Neural cell (in vitro differentiated cells): ENCODE data around the gene LYPD4. TPM values are rescaled to one million over a fixed set of nuclear protein-coding genes. Genes with fewer than 3 reads are reported as not detected.

Experiments used
- H2AFZ ChIP-seq: fragments of 200-600, 300-800 bp; sonication (generic), shearing (Covaris generic); 2 replicates; pipeline ENCODE4 v1.6.0; 2014; ENCODE audit warnings: low read depth, mild to moderate bottlenecking, antibody characterized with exemption, low read length, moderate library complexity
- H3F3A ChIP-seq: fragments of 200-600 bp; shearing (Covaris generic); 2 replicates; pipeline ENCODE4 v1.6.1; 2016; ENCODE audit warnings: mild to moderate bottlenecking, moderate library complexity, mixed read lengths, antibody characterized with exemption, low read length; ENCODE audit not compliant: insufficient read depth, poor library complexity, severe bottlenecking
- H3K27ac ChIP-seq: fragments of 200-600, 300-800 bp; sonication (generic), shearing (Covaris generic); 2 replicates; pipeline ENCODE4 v1.5.1; 2014; ENCODE audit warnings: mild to moderate bottlenecking, low read length, moderate library complexity
- H3K27me3 ChIP-seq: fragments of 300-800, 200-600 bp; sonication (generic), shearing (Covaris generic); 2 replicates; pipeline ENCODE4 v1.6.0; 2014; ENCODE audit warnings: mild to moderate bottlenecking, low read depth, low read length, moderate library complexity; ENCODE audit not compliant: insufficient read depth
- H3K36me3 ChIP-seq: fragments of 300-800, 200-600 bp; sonication (generic), shearing (Covaris generic); 2 replicates; pipeline ENCODE4 v1.5.1; 2014; ENCODE audit warnings: mild to moderate bottlenecking, antibody characterized with exemption, low read length, moderate library complexity; ENCODE audit not compliant: insufficient read depth
- H3K4me2 ChIP-seq: fragments of 300-800, 200-600 bp; sonication (generic), shearing (Covaris generic); 2 replicates; pipeline ENCODE4 v1.6.0; 2014; ENCODE audit warnings: mild to moderate bottlenecking, low read length
- H3K4me3 ChIP-seq: fragments of 300-800, 200-600 bp; sonication (generic), shearing (Covaris generic); 2 replicates; pipeline ENCODE4 v1.5.1; 2014; ENCODE audit warnings: mild to moderate bottlenecking, low read length, moderate library complexity
- H3K79me2 ChIP-seq: fragments of 200-600 bp; shearing (Covaris generic); replicated peaks from 2 replicates; pipeline ENCODE4 v1.6.0; 2014; ENCODE audit warnings: mild to moderate bottlenecking, low read length, moderate library complexity; ENCODE audit not compliant: insufficient read depth
- H3K9ac ChIP-seq: fragments of 300-800, 200-600 bp; sonication (generic), shearing (Covaris generic); 2 replicates; pipeline ENCODE4 v1.6.1; 2016; ENCODE audit warnings: mild to moderate bottlenecking, low read length, mixed read lengths
- H3K9me2 ChIP-seq: fragments of 200-600 bp; shearing (Covaris generic); 2 replicates; pipeline ENCODE4 v1.6.1; 2016; ENCODE audit warnings: mild to moderate bottlenecking, low read length, mixed read lengths; ENCODE audit not compliant: insufficient read depth
- H3K9me3 ChIP-seq: fragments of 200-600, 300-800 bp; sonication (generic), shearing (Covaris generic); 2 replicates; pipeline ENCODE4 v1.6.1; 2016; ENCODE audit warnings: mild to moderate bottlenecking, mixed run types, low read length, moderate library complexity, mixed read lengths
- H4K20me1 ChIP-seq: fragments of 200-600 bp; shearing (Covaris generic); 2 replicates; pipeline ENCODE4 v1.6.1; 2016; ENCODE audit warnings: mild to moderate bottlenecking, mixed run types; ENCODE audit not compliant: insufficient read depth
- EP300 ChIP-seq: fragments of 450-650 bp; conservative IDR thresholded peaks from 2 replicates; pipeline ENCODE4 v1.6.1; 2014; ENCODE audit warnings: antibody characterized with exemption, mild to moderate bottlenecking, moderate library complexity; ENCODE audit not compliant: poor library complexity, severe bottlenecking
- EZH2 ChIP-seq: fragments of 200-600, 300-800 bp; shearing (Covaris generic), sonication (generic); IDR thresholded peaks from 2 replicates; pipeline ENCODE4 v1.6.1; 2014; ENCODE audit warnings: antibody characterized with exemption, low read length, borderline replicate concordance, mild to moderate bottlenecking; ENCODE audit not compliant: insufficient read depth, poor library complexity, severe bottlenecking
- MXI1 ChIP-seq: fragments of 450-650 bp; conservative IDR thresholded peaks from 2 replicates; pipeline ENCODE4 v1.6.1; 2014; ENCODE audit warnings: antibody characterized with exemption, mild to moderate bottlenecking; ENCODE audit not compliant: poor library complexity, severe bottlenecking
- POLR2AphosphoS5 ChIP-seq: IDR thresholded peaks from 2 replicates; pipeline ENCODE4 v1.6.1; 2012
- RAD21 ChIP-seq: fragments of 450-650 bp; conservative IDR thresholded peaks from 2 replicates; pipeline ENCODE4 v1.6.1; 2014; ENCODE audit warnings: antibody characterized with exemption, mild to moderate bottlenecking, moderate library complexity
- SMC3 ChIP-seq: fragments of 450-650 bp; conservative IDR thresholded peaks from 2 replicates; pipeline ENCODE4 v1.6.1; 2014; ENCODE audit warnings: antibody characterized with exemption, mild to moderate bottlenecking, moderate library complexity; ENCODE audit not compliant: poor library complexity
- TAF1 ChIP-seq: IDR thresholded peaks from 2 replicates; pipeline ENCODE4 v1.6.1; 2012; ENCODE audit warnings: low read depth
- polyA plus RNA-seq: library from polyadenylated mRNA; depleted of rRNA; stranded (reverse); fragments of >200 nt; gene quantifications from 2 replicates; pipeline ENCODE4 v1.2.3, GENCODE V29; 2014
- TF ChIP-seq, protein P1 (sequence below): IDR thresholded peaks from 2 replicates; pipeline ENCODE4 v1.6.1; 2012; ENCODE audit warnings: borderline replicate concordance
- TF ChIP-seq, protein P2 (sequence below): fragments of 450-650 bp; IDR thresholded peaks from 2 replicates; pipeline ENCODE4 v1.5.1; 2014; ENCODE audit warnings: antibody characterized with exemption, mild to moderate bottlenecking, moderate library complexity; ENCODE audit not compliant: poor library complexity, severe bottlenecking

The LYPD4 gene
- polyA plus RNA-seq, 1 donor from 2014 or later = not detected

- no peak overlapping the region for H2AFZ ChIP-seq
- no peaks in the 10 kb centered on the region for H3K79me2 ChIP-seq
- no peak overlapping the region for H3K4me3 ChIP-seq
- H3K4me2 ChIP-seq = no peak overlapping the region
- no peak overlapping the region for H3K9ac ChIP-seq
- H3K36me3 ChIP-seq = no peaks in the 10 kb centered on the region
- no peaks in the 10 kb centered on the region for H4K20me1 ChIP-seq
- no peak overlapping the region for H3K27ac ChIP-seq
- no peaks in the 10 kb centered on the region for H3F3A ChIP-seq
- H3K9me3 ChIP-seq = no peaks in the 10 kb centered on the region
- TF ChIP-seq RAD21 (no peak), POLR2AphosphoS5 (no peak), TAF1 (no peak), MXI1 (no peak), SMC3 (no peak), EZH2 (no peak), EP300 (no peak)
- TF ChIP-seq, protein P1, sequence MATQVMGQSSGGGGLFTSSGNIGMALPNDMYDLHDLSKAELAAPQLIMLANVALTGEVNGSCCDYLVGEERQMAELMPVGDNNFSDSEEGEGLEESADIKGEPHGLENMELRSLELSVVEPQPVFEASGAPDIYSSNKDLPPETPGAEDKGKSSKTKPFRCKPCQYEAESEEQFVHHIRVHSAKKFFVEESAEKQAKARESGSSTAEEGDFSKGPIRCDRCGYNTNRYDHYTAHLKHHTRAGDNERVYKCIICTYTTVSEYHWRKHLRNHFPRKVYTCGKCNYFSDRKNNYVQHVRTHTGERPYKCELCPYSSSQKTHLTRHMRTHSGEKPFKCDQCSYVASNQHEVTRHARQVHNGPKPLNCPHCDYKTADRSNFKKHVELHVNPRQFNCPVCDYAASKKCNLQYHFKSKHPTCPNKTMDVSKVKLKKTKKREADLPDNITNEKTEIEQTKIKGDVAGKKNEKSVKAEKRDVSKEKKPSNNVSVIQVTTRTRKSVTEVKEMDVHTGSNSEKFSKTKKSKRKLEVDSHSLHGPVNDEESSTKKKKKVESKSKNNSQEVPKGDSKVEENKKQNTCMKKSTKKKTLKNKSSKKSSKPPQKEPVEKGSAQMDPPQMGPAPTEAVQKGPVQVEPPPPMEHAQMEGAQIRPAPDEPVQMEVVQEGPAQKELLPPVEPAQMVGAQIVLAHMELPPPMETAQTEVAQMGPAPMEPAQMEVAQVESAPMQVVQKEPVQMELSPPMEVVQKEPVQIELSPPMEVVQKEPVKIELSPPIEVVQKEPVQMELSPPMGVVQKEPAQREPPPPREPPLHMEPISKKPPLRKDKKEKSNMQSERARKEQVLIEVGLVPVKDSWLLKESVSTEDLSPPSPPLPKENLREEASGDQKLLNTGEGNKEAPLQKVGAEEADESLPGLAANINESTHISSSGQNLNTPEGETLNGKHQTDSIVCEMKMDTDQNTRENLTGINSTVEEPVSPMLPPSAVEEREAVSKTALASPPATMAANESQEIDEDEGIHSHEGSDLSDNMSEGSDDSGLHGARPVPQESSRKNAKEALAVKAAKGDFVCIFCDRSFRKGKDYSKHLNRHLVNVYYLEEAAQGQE = no peak
- TF ChIP-seq, protein P2, sequence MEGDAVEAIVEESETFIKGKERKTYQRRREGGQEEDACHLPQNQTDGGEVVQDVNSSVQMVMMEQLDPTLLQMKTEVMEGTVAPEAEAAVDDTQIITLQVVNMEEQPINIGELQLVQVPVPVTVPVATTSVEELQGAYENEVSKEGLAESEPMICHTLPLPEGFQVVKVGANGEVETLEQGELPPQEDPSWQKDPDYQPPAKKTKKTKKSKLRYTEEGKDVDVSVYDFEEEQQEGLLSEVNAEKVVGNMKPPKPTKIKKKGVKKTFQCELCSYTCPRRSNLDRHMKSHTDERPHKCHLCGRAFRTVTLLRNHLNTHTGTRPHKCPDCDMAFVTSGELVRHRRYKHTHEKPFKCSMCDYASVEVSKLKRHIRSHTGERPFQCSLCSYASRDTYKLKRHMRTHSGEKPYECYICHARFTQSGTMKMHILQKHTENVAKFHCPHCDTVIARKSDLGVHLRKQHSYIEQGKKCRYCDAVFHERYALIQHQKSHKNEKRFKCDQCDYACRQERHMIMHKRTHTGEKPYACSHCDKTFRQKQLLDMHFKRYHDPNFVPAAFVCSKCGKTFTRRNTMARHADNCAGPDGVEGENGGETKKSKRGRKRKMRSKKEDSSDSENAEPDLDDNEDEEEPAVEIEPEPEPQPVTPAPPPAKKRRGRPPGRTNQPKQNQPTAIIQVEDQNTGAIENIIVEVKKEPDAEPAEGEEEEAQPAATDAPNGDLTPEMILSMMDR = no peak
- no peaks in the 10 kb centered on the region for H3K9me2 ChIP-seq
- no peaks in the 10 kb centered on the region for H3K27me3 ChIP-seq
Observed at GRCh38 chr19:41808663-41809566, 35.6 kb downstream of the LYPD4 start.

DNA sequence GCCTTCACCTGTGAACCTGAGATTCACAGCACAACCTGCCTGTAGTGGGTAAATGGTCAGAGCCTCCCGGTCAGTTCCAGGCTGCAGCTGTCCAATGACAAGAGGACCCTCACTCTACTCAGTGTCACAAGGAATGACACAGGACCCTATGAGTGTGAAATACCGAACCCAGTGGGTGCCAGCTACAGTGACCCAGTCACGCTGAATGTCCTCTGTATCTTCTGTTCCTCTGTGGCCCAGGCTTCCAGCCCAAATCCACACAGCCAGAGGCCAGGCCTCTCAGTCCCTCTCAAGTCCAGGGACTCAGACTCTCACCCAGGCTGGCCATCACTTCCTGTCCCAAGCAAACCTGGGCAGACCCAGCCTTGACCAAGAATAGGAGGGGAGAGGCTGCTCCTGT lies 37.3 kb downstream of the LYPD4 start:
- Histone ChIP-seq H4K20me1 (no peaks in the 10 kb centered on the region), H3K4me3 (no peak overlapping the region), H3K9me3 (no peaks in the 10 kb centered on the region), H3K27ac (no peak overlapping the region), H3K4me2 (no peak overlapping the region), H3K36me3 (no peaks in the 10 kb centered on the region), H2AFZ (no peak overlapping the region), H3F3A (no peaks in the 10 kb centered on the region), H3K27me3 (no peaks in the 10 kb centered on the region), H3K79me2 (no peaks in the 10 kb centered on the region), H3K9me2 (no peaks in the 10 kb centered on the region), H3K9ac (no peak overlapping the region)
- TF ChIP-seq EP300 (no peak), TAF1 (no peak), MXI1 (no peak), POLR2AphosphoS5 (no peak), EZH2 (no peak), SMC3 (no peak), RAD21 (no peak)
- TF ChIP-seq, protein P1 = no peak
- TF ChIP-seq, protein P2 = no peak
